CD4-positive, alpha-beta T cell (primary cell): ENCODE measurements around the gene NEK4. TPM values are rescaled to one million over a fixed set of nuclear protein-coding genes. Genes with fewer than 3 reads are reported as not detected.

Experiments used
- ATAC-seq: fragments of 200-7000 bp; cut with Tn5 transposase; one replicate; pipeline ENCODE4 v1.10.0; 2022; ENCODE audit warnings: mild to moderate bottlenecking; ENCODE audit not compliant: poor library complexity
- CTCF ChIA-PET: fragments of 350-600 bp; sonication (Branson Sonifier 250); formaldehyde crosslinking; loops from one replicate; lab custom pipeline; 2021; ENCODE audit warnings: antibody characterized with exemption, inconsistent platforms; lab: Charles Lee
- POLR2A ChIA-PET: fragments of 350-600 bp; sonication (Branson Sonifier 250); formaldehyde crosslinking; loops from one replicate; lab custom pipeline; 2021; ENCODE audit warnings: antibody characterized with exemption, inconsistent platforms; lab: Charles Lee
- DNase-seq, 14 experiments: peaks; one replicate each; pipeline ENCODE4 v3.0.0-alpha.2; 2013 to 2020; ENCODE audit warnings: mixed read lengths in 2 of 14
- H3K27ac ChIP-seq, 2 donors: one replicate each; pipeline versions ENCODE4 v1.5.1 to v1.7.0; 2013; ENCODE audit warnings: low read length in 2 of 2, low read depth in 1 of 2, mild to moderate bottlenecking in 1 of 2
- H3K27me3 ChIP-seq, 2 experiments: 1 replicate in 1 of 2; 2 replicates in 1 of 2; pipeline versions ENCODE4 v1.6.1 to v1.7.0; 2013; ENCODE audit warnings: low read length in 2 of 2, control low read depth in 1 of 2, mild to moderate bottlenecking in 1 of 2, moderate library complexity in 1 of 2; ENCODE audit not compliant: insufficient read depth in 2 of 2, control insufficient read depth in 1 of 2
- H3K36me3 ChIP-seq: one replicate; pipeline ENCODE4 v1.6.1; 2013; ENCODE audit warnings: low read length, control low read depth; ENCODE audit not compliant: insufficient read depth
- H3K4me1 ChIP-seq: one replicate; pipeline ENCODE4 v1.6.1; 2013; ENCODE audit warnings: low read length, control low read depth; ENCODE audit not compliant: insufficient read depth
- H3K4me3 ChIP-seq: one replicate; pipeline ENCODE4 v1.5.1; 2013; ENCODE audit warnings: mild to moderate bottlenecking, low read length, moderate library complexity
- H3K9me3 ChIP-seq, 2 experiments: 1 replicate in 1 of 2; 2 replicates in 1 of 2; pipeline versions ENCODE4 v1.6.1 to v1.7.0; 2013; ENCODE audit warnings: low read length in 2 of 2, mild to moderate bottlenecking in 2 of 2, control low read depth in 1 of 2, moderate library complexity in 1 of 2; ENCODE audit not compliant: control insufficient read depth in 1 of 2, insufficient read depth in 1 of 2
- H3K27ac Mint-ChIP-seq: one replicate; pipeline ENCODE4 v1.8.0; 2020; ENCODE audit warnings: mixed read lengths
- H3K27me3 Mint-ChIP-seq: one replicate; pipeline ENCODE4 v1.8.0; 2021; ENCODE audit warnings: mixed read lengths
- H3K36me3 Mint-ChIP-seq: one replicate; pipeline ENCODE4 v1.8.0; 2021; ENCODE audit warnings: low read depth, mixed read lengths
- H3K4me1 Mint-ChIP-seq: one replicate; pipeline ENCODE4 v1.8.0; 2021; ENCODE audit warnings: low read depth, mixed read lengths
- H3K4me3 Mint-ChIP-seq: one replicate; pipeline ENCODE4 v1.8.0; 2020; ENCODE audit warnings: mild to moderate bottlenecking, mixed read lengths
- H3K9me3 Mint-ChIP-seq: one replicate; pipeline ENCODE4 v1.8.0; 2020; ENCODE audit warnings: mixed read lengths
- intact Hi-C, 2 experiments: fragments of 100-400 bp; cut with DNase I in 1 of 2; cut with micrococcal nuclease in 1 of 2; formaldehyde crosslinking; loops; one replicate each; pipeline versions ENCODE4 v1.15.1 to v1.9.0; 2023 to 2025; cut with DNase I, micrococcal nuclease
- total RNA-seq, 174 experiments: library from RNA in 2 of 174; stranded (reverse) in 2 of 174; gene quantifications; one replicate each; pipeline ENCODE4 v1.2.3 and lab custom pipeline; 2021 to 2026
- TF ChIP-seq, protein P1 (sequence below): fragments of 200-600 bp; IDR thresholded peaks from one replicate; pipeline ENCODE4 v1.8.0; 2022; ENCODE audit warnings: antibody characterized with exemption, mild to moderate bottlenecking

NEK4 gene
- total RNA-seq, 2 experiments from 2014 or later, result 6.1 to 6.9 TPM

DNA sequence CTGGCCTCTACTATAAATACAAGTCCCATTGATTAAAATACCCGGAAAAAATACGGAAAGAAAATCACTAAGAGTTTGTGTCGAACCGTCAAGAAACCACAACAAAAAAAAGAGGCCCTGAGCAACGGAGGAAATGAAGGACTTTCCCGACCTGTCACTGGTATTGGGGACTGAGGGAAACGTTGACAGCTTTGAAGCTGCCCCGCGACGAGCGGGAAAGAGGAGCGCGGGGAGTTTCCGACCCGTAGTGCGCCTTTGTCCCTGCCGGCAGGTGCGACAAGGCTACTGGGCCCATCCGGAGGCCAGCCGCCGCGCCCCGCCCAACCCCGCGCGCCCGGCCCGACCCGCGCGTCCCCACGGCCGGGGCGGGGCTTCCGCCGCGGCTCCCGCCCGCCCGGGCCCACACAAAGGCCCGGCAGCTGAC is 85.4 kb downstream of the NEK4 start:
- TF ChIP-seq, protein P1, sequence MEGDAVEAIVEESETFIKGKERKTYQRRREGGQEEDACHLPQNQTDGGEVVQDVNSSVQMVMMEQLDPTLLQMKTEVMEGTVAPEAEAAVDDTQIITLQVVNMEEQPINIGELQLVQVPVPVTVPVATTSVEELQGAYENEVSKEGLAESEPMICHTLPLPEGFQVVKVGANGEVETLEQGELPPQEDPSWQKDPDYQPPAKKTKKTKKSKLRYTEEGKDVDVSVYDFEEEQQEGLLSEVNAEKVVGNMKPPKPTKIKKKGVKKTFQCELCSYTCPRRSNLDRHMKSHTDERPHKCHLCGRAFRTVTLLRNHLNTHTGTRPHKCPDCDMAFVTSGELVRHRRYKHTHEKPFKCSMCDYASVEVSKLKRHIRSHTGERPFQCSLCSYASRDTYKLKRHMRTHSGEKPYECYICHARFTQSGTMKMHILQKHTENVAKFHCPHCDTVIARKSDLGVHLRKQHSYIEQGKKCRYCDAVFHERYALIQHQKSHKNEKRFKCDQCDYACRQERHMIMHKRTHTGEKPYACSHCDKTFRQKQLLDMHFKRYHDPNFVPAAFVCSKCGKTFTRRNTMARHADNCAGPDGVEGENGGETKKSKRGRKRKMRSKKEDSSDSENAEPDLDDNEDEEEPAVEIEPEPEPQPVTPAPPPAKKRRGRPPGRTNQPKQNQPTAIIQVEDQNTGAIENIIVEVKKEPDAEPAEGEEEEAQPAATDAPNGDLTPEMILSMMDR, result no peak
- no peaks in the 10 kb centered on the region for H3K27me3 ChIP-seq
- Mint-ChIP-seq H3K4me3 (peak overlapping the region; percentile 90), H3K9me3 (no peaks in the 10 kb centered on the region), H3K27ac (peak overlapping the region; percentile 97), H3K27me3 (no peaks in the 10 kb centered on the region), H3K36me3 (peaks cover 78% of the 10 kb centered on the region), H3K4me1 (peaks cover 56% of the 10 kb centered on the region)
- H3K27ac ChIP-seq, result peak overlapping the region; percentile 85 to 91
- intact Hi-C loops, result loop anchor here in 1 of 2 experiments (2.0 to 10.0 kb wide), 5 partner anchors 148 to 1188 kb away; partner anchors contain the start of genes GLYCTK, SFMBT1 and UQCC5
- CTCF ChIA-PET, result no interaction called here
- DNase-seq (peak; percentile 45 to 94 (median 62)), ATAC-seq (peak; percentile 53)
- POLR2A ChIA-PET, result interaction anchor here (0.6 to 1.9 kb wide), 4 partner anchors 21 to 85 kb away, joined by 3 to 9 read pairs (median 5); partner anchors contain the start of genes GLT8D1, NEK4 and SPCS1
- peak overlapping the region; percentile 81 for H3K4me3 ChIP-seq
- peaks cover 21% of the 10 kb centered on the region for H3K4me1 ChIP-seq
- no peaks in the 10 kb centered on the region for H3K9me3 ChIP-seq
- H3K36me3 ChIP-seq, result peaks cover 46% of the 10 kb centered on the region

DNA sequence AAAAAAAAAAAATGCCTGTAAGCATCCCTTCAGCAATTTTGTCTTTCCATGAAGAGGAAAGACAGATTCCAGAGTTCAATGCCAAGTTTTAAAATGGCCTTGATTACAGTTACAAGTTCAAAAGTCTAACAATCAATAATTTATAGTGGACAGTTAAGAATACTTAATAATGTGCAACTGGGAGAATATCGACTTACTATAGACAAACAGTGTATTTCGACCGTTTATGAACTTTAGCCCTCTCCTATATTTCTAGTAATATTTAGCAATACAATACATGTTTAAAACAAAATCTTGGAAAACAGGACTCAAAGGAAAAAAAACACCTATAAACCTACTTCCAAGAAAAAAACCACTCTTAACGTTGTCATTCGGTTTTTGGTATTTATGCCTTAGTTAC is 86.6 kb downstream of the NEK4 start:
- TF ChIP-seq, protein P1, result no peak
- peaks cover 78% of the 10 kb centered on the region for H3K36me3 Mint-ChIP-seq
- H3K27me3 Mint-ChIP-seq, result no peaks in the 10 kb centered on the region
- intact Hi-C loops, result loop anchor here in 1 of 2 experiments (2.0 to 10.0 kb wide), 4 partner anchors 147 to 1011 kb away; partner anchors contain the start of genes GLYCTK, NISCH and UQCC5
- Histone ChIP-seq H3K27ac (no peak overlapping the region), H3K9me3 (no peaks in the 10 kb centered on the region), H3K36me3 (peaks cover 46% of the 10 kb centered on the region), H3K4me3 (no peak overlapping the region), H3K27me3 (no peaks in the 10 kb centered on the region), H3K4me1 (peaks cover 21% of the 10 kb centered on the region)
- H3K4me3 Mint-ChIP-seq, result peak overlapping the region; percentile 90
- ATAC-seq, result no peak
- H3K9me3 Mint-ChIP-seq, result no peaks in the 10 kb centered on the region
- H3K4me1 Mint-ChIP-seq, result peaks cover 63% of the 10 kb centered on the region
- DNase-seq, result no peak
- CTCF ChIA-PET, result no interaction called here
- POLR2A ChIA-PET, result interaction anchor here (0.6 to 1.5 kb wide), 2 partner anchors 22 to 137 kb away, joined by 3 to 9 read pairs; partner anchors contain the start of genes GLT8D1 and SPCS1
- peak overlapping the region; percentile 97 for H3K27ac Mint-ChIP-seq

DNA sequence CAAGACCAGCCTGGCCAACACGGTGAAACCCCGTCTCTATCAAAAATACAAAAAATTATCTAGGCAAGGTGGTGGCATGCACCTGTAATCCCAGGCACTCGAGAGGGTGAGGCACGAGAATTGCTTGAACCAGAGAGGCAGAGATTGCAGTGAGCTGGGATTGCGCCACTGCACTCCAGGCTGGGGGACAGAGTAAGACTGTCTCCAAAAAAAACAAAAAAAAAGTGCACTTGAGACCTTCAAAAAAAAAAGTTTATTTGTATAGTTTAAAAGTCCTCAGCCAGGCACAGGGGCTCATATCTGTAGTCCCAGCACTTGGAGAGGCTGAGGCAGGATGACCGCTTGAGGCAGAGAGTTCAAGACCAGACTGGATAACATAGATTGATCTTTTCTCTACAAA is 87.1 kb downstream of the NEK4 start:
- POLR2A ChIA-PET, result interaction anchor here (0.6 kb wide), 1 partner anchor 137 kb away, joined by 3 read pairs; no protein-coding TSS in a partner anchor

More for the DNA sequence above, 87.1 kb downstream of the NEK4 start:
- no peak for ATAC-seq
- Mint-ChIP-seq H3K27ac (peak overlapping the region; percentile 97), H3K4me3 (peak overlapping the region; percentile 51), H3K9me3 (no peaks in the 10 kb centered on the region), H3K4me1 (peaks cover 69% of the 10 kb centered on the region), H3K36me3 (peaks cover 78% of the 10 kb centered on the region), H3K27me3 (no peaks in the 10 kb centered on the region)
- TF ChIP-seq, protein P1, result no peak
- CTCF ChIA-PET, result no interaction called here
- Histone ChIP-seq H3K4me1 (peaks cover 21% of the 10 kb centered on the region), H3K27me3 (no peaks in the 10 kb centered on the region), H3K9me3 (no peaks in the 10 kb centered on the region), H3K27ac (no peak overlapping the region), H3K36me3 (peaks cover 46% of the 10 kb centered on the region), H3K4me3 (no peak overlapping the region)
- intact Hi-C loops, result loop anchor here in 1 of 2 experiments (2.0 to 10.0 kb wide), 4 partner anchors 147 to 1011 kb away; partner anchors contain the start of genes GLYCTK, NISCH and UQCC5
- no peak for DNase-seq
